K562 (cell line): ENCODE measurements around the gene GTPBP2. TPM values are rescaled to one million over a fixed set of nuclear protein-coding genes. Genes with fewer than 3 reads are reported as not detected.
A peak's percentile ranks its signal among the peaks of the same experiment; 100 is the strongest.

Source experiments
- CLOCK ChIP-seq: fragments of 250-450 bp; sonication (Bioruptor Pico); IDR thresholded peaks from 2 replicates; pipeline ENCODE4 v1.4.0; 2020; ENCODE audit warnings: mild to moderate bottlenecking, moderate library complexity, borderline replicate concordance
- MAFF ChIP-seq: IDR thresholded peaks from 2 replicates; pipeline ENCODE4 v1.6.1; 2012; ENCODE audit warnings: low read length, improper control_type of control experiment
- MCM3 ChIP-seq: fragments of 450-650 bp; IDR thresholded peaks from 2 replicates; pipeline ENCODE4 v1.6.1; 2016
- PATZ1 ChIP-seq: fragments of 250-450 bp; sonication (Bioruptor Pico); IDR thresholded peaks from 2 replicates; pipeline ENCODE4 v1.5.0; 2020; ENCODE audit warnings: mild to moderate bottlenecking, borderline replicate concordance
- SETDB1 ChIP-seq: IDR thresholded peaks from one replicate; pipeline ENCODE4 v1.6.1; 2012; ENCODE audit warnings: low read length, control low read depth, inconsistent platforms
- SUPT5H ChIP-seq: fragments of 450-650 bp; IDR thresholded peaks from 2 replicates; pipeline ENCODE4 v1.6.1; 2016
- TCF7 ChIP-seq: sonication (generic); IDR thresholded peaks from 2 replicates; pipeline ENCODE4 v1.6.1; 2016; ENCODE audit warnings: antibody characterized with exemption, borderline replicate concordance
- ZBED1 ChIP-seq: IDR thresholded peaks from 2 replicates; pipeline ENCODE4 v1.6.1; 2014
- ZBTB9 ChIP-seq: fragments of 450-650 bp; formaldehyde crosslinking; IDR thresholded peaks from 2 replicates; pipeline ENCODE4 v1.4.0; 2020; ENCODE audit warnings: mild to moderate bottlenecking, moderate library complexity
- ZNF395 ChIP-seq: fragments of 200-800 bp; sonication (Bioruptor generic); IDR thresholded peaks from 2 replicates; pipeline ENCODE4 v1.6.1; 2017; ENCODE audit warnings: missing genetic modification characterization, missing compliant biosample characterization
- polyA plus RNA-seq, 8 experiments: library from polyadenylated mRNA; depleted of rRNA in 4 of 8; stranded (reverse) in 5 of 8; unstranded in 3 of 8; fragments of >200 nt; fragmentation: Nextera tagmentation in 2 of 8; fragmentation: Illumina TruSeq in 1 of 8; extraction: Ambion mirVana in 2 of 8; extraction: Trizol in 1 of 8; gene quantifications; 2 replicates each; pipeline versions ENCODE4 v1.2.1 to v1.2.3, GENCODE V29; 2011 to 2014; ENCODE audit warnings: inconsistent platforms in 1 of 8, missing spikeins in 1 of 8
- total RNA-seq, 7 experiments: library from RNA; depleted of rRNA in 6 of 7; stranded (reverse); fragments of >200 nt in 6 of 7; fragmentation: Illumina TruSeq in 2 of 7; extraction: Trizol in 2 of 7; gene quantifications; 2 replicates each; pipeline versions ENCODE4 v1.2.1 to v1.2.3, GENCODE V29; 2011 to 2021; ENCODE audit warnings: low replicate concordance in 1 of 7

The GTPBP2 gene
- total and polyA plus RNA-seq, 9 of the 15 experiments (the other 6 are each of a cell fraction or from before 2014, with no cell fraction given): 48.4 to 196 (median 111) TPM

- TF ChIP-seq CLOCK (no peak), ZNF395 (CRISPR knock-in tag) (no peak), ZBED1 (no peak; the same call in 1 of the 2 replicates), MCM3 (no peak), MAFF (peak; percentile 48; the same call in 1 of the 2 replicates), ZBTB9 (CRISPR knock-in tag) (peak; percentile 96), PATZ1 (CRISPR knock-in tag) (peak; percentile 67; the same call in 1 of the 2 replicates), SETDB1 (no peak), TCF7 (no peak), SUPT5H (peak; percentile 77)
Observed at GRCh38 chr6:43627008-43627825, 1.8 kb downstream of the GTPBP2 start (continued).
